CMK (cell line): ENCODE data around the gene ESYT2.

Experiments used
- DNase-seq: peaks from one replicate; pipeline ENCODE4 v3.0.0-alpha.2; 2010; ENCODE audit warnings: low read depth

ESYT2 gene

DNA sequence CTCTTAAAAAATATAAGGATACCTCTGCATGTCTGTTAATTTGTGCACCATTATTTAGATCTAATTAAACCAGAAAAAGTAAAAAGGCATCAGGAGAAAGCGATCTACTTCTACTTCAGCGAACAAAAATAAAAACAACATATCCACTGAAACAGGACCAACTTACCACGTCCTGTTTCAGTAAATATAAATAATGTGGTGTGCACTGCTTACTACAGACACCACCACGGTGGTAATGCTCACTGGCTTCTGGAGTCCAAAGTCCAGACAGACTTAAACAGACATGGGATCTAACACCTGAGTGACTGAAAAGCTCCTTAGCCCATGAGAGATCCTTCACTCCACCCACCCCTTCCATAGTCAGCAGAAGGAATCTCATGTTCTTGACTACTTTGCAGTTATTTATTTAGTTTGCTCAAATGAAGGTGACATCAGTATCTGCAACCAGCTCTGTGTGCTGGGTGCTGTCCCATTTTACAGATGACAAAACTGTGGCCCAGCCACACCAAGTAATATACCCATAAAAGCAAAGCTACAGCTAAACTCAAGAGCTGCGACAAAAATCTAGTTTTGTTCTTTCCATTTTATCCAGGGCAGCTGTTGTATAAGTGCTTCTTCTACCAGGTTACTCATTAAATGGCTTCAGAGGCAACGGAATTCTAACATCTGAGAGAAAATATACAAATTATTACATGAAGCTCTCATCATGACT is 62.6 kb downstream of the ESYT2 start:
- DNase-seq: no peak

GRCh38 chr7:158765020-158765419 is 64.3 kb downstream of the ESYT2 start:
- DNase-seq: no peak

DNA sequence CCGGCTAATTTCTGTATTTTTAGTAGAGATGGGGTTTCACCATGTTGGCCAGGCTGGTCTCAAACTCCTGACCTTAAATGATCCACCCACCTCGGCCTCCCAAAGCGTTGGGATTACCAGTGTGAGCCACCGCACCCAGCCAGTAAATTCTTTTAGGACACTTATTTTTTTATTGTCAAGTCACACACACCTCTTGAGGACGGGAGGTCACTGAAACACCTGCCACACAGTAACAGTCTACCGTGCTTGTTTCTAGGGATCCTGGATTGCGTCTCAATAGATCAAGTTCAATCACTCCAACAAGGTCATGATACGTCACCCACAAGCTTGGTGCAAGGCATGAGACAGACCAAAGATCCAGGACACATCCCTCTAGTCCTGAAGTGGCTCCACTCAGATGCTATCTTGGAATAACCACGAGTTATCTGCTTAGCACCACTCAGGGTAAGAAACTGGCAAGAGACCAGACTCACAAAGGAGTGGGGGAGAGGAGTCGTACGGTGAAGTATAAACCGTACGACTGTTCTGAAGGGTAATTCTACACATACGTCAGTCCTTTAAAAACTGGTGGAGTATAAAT is 65.8 kb downstream of the ESYT2 start:
- no peak for DNase-seq

GRCh38 chr7:158761945-158762344 is 67.4 kb downstream of the ESYT2 start:
- no peak for DNase-seq

- no peak for DNase-seq
These were observed 68.4 kb downstream of the ESYT2 start for GRCh38 chr7:158760936-158761335.

DNA sequence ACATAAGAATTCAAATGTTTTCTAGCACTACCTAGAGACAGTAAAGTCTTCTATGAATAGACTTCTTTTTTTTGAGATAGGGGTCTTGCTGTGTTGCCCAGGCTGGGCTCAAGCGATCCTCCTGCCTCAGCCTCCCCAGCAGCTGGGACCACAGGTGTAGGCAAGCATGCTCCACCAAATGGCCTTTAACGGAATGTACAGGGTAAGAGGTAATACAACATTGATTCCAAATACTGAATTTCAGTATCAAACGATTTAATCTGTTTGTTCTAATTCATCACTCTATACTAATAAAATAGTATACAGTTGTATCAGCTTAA is 68.9 kb downstream of the ESYT2 start:
- DNase-seq: no peak

DNA sequence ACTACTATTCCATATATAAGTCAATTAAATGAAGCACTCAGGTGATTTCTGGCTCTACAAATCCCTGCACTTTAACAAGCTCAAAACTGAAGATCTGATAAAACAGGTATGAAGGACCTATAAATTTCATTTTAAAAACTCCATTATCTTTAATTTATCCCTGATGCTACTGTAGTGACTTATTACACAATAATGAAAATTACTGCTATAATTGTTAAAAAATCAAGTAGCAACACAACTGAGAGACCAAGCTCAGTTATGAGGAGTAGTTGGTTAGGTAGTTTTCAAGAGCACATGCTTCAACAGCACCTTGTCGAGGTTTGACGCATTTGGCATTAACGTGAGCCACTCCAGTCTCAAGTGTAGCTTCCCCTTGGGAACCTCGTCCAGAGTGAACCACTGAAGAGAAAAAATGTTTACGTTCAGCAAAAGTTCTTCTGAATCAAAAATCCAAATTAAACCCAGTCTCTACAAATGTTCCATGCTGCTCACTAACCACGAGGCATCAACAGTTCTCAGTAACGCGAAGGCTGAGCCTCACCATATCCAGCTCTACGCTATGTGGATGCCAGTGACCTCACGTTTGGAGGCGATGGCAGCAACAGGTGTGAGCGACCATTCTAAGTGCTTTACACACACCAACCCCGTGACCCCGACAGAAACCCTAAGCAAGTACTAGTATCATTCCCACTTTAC is 69.4 kb downstream of the ESYT2 start:
- DNase-seq: no peak

- DNase-seq: no peak
These were observed 70.1 kb downstream of the ESYT2 start for GRCh38 chr7:158759245-158759614.

GRCh38 chr7:158758586-158759244 is 70.6 kb downstream of the ESYT2 start:
- DNase-seq: no peak

GRCh38 chr7:158757404-158757989 is 71.8 kb downstream of the ESYT2 start:
- DNase-seq: no peak

GRCh38 chr7:158754746-158755444 is 74.4 kb downstream of the ESYT2 start:
- DNase-seq: no peak

GRCh38 chr7:158753900-158754299 is 75.4 kb downstream of the ESYT2 start:
- DNase-seq: no peak

DNA sequence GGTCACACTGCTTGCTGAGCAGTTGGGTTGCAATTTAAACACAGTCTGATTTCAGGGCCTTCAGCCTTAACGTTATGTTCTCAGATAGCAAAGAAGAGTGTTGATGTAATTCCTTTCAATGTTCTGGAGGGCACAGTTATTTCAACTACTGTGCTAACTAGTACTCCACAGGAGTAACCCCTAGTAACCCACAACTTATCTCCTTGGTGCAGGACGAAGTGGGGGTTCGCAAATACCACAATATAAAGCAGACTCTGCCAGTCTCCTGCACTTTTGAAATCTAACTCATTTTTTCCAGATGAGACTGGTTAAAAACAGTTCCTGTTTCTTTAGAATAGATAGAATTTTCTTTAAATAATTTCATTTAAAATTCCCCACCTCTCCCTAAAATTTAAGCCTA is 77.6 kb downstream of the ESYT2 start:
- no peak for DNase-seq

DNA sequence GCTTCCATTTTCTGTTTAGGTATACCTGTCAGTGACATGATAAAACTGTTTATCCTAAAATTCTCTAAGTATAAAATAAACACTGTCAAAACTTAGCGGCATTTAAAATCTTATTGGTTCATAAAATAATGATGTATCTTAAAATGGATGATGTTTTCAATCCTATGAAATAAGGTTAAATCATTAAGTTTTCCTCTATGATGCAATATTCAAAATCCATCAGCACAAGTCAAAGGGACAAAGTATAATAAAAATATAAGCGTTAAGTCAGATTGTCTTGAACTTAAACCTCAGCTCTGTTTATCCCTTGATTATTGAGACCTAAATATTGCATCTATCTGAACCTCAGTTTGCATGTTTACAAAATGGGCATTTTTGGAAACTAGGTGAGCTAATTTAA is 78.1 kb downstream of the ESYT2 start:
- no peak for DNase-seq

DNA sequence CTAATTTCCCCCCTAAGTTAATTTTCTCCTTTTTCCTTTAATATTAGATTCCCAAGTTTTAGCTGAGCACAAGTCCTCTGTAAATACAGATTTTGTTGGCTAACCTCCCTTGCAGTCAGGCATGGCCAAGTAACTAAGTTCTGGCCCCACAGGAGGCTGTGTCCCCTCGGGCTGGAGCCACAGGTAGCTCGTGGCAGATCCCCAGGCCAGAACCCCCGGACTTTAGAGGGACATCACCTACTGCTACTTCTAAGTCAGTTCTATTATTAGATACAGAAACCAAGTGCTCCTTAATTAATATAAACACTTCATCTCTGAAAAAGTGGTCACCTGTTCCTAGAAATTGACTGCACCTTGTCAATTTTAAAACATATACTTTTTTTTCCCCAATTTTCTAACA is 78.6 kb downstream of the ESYT2 start:
- no peak for DNase-seq

DNA sequence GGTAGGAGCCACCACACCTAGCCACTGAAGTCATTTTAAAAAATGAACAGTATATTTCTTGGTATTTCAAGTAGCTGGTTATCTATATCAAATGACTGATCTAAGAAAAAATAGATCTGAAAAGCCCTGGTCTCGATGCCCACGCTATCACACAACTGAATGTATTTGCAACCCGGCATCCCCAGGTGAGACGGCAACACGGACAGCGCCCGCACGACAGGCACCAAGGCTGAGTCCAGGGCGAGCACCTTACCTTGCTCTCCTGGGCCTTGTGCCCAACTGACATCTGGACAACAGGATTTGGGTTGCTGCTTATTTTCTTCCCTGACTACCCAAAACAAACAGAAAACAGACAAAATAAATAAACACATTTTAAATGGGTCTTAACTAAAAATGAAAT is 79.9 kb downstream of the ESYT2 start:
- no peak for DNase-seq

DNA sequence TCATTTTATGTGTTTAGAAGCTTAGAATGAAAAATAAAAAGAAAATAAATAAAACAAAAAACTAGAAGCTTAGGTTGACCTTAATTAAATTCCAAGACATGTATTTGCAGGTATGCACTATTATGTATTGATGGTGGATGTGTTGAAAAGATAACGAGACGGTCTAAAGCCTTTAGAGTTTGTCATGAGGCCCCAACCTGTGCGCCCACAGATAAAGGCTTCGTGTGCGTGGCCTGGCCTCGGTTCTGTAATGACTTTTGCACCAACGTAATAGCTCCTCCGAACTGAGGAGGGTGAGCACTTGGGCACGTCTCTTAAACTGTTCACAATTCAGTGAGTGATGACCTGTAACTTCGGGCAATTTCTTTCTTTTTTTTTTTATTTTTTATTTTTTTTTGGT is 81.0 kb downstream of the ESYT2 start:
- DNase-seq: no peak

DNA sequence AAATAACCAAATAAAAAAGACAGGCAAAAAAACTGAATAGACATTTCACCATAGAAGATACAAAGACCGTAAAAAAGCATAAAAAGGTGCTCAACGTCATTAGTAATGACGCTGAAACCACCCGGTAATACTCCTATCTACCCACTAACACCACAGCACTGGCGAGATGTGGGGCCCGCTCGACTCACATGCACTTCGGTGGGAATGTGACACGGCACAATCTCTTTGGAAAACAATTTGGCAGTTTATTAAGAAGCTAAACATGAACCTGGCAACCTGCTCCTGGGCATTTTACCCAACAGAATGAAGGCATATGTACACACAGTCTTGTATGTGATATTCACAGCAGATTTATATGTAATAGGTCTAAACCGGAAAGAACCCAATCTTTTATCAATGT is 81.9 kb downstream of the ESYT2 start:
- no peak for DNase-seq

DNA sequence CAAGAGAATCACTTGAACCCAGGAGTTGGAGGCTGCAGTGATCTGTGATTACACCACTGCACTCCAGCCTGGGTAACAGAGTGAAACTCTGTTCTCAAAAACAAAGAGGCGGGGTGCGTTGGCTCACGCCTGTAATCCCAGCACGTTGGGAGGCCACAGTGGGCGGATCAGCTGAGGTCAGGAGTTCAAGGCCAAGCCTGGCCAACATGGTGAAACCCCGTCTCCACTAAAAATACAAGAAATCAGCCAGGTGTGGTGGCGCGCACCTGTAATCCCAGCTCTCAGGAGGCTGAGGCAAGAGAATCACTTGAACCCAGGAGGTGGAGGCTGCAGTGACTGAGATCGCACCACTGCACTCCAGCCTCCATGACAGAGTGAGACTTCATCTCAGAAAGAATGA is 82.4 kb downstream of the ESYT2 start:
- DNase-seq: no peak

DNA sequence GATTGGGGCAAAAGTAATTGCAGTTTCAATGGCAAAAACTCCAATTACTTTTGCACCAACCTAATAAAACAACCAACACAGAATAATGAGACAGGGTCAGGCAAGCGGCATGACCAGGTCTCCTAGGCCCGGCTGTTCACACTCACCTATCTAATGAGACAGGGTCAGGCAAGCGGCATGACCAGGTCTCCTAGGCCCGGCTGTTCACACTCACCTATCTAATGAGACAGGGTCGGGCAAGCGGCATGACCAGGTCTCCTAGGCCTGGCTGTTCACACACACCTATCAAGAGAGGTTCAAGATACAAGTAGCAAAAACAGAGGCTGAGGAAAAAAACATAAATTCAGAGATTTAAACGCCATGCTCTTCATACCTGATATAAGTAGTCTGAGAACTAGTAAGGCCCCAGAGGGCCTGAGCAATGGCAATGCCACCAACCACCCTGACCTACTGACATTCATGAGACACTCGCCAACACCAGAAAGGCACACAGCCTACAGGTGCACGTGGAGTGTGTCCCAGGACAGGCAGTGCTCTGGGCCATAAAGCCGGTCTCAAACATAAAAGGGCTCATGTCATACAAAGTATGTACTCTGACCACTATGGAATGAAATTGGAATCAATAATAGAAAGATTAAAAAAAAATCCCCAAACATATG is 84.1 kb downstream of the ESYT2 start:
- no peak for DNase-seq

GRCh38 chr7:158744070-158744469 is 85.2 kb downstream of the ESYT2 start:
- DNase-seq: no peak

GRCh38 chr7:158743219-158743618 is 86.1 kb downstream of the ESYT2 start:
- no peak for DNase-seq
